Mesodermal cell (in vitro differentiated cells): ENCODE data around the gene LDLRAD4.
"Not testable (repeated sequence)": the region's sequence is repeated elsewhere in the genome, so short reads cannot be mapped to it uniquely, and the experiment has no call there.

ENCODE experiments used
- H3K27ac ChIP-seq: 2 replicates; pipeline ENCODE4 v1.7.0; 2013; ENCODE audit warnings: mild to moderate bottlenecking, low read depth, low read length, moderate library complexity; ENCODE audit not compliant: severe bottlenecking
- H3K36me3 ChIP-seq: 2 replicates; pipeline ENCODE4 v1.7.1; 2013; ENCODE audit warnings: mild to moderate bottlenecking, low read length, moderate library complexity; ENCODE audit not compliant: control insufficient read depth, insufficient read depth
- H3K4me1 ChIP-seq: one replicate; pipeline ENCODE4 v1.7.1; 2013; ENCODE audit warnings: mild to moderate bottlenecking, low read length; ENCODE audit not compliant: insufficient read depth, control insufficient read depth, poor library complexity, severe bottlenecking
- H3K4me3 ChIP-seq: 2 replicates; pipeline ENCODE4 v1.7.0; 2013; ENCODE audit warnings: low read length, control low read depth, mild to moderate bottlenecking; ENCODE audit not compliant: insufficient read depth, poor library complexity, severe bottlenecking; ENCODE audit errors: extremely low read depth
- H3K9me3 ChIP-seq: 2 replicates; pipeline ENCODE4 v1.7.1; 2013; ENCODE audit warnings: mild to moderate bottlenecking, low read length, moderate library complexity; ENCODE audit not compliant: control insufficient read depth
- WGBS, 2 experiments: methylation state at CpG; one replicate each; pipeline ENCODE4 v1.1.5; 2013; ENCODE audit warnings: missing lambda C conversion rate in 2 of 2; ENCODE audit not compliant: insufficient coverage in 2 of 2; 5-methylcytosine and 5-hydroxymethylcytosine counted together

LDLRAD4 gene

DNA sequence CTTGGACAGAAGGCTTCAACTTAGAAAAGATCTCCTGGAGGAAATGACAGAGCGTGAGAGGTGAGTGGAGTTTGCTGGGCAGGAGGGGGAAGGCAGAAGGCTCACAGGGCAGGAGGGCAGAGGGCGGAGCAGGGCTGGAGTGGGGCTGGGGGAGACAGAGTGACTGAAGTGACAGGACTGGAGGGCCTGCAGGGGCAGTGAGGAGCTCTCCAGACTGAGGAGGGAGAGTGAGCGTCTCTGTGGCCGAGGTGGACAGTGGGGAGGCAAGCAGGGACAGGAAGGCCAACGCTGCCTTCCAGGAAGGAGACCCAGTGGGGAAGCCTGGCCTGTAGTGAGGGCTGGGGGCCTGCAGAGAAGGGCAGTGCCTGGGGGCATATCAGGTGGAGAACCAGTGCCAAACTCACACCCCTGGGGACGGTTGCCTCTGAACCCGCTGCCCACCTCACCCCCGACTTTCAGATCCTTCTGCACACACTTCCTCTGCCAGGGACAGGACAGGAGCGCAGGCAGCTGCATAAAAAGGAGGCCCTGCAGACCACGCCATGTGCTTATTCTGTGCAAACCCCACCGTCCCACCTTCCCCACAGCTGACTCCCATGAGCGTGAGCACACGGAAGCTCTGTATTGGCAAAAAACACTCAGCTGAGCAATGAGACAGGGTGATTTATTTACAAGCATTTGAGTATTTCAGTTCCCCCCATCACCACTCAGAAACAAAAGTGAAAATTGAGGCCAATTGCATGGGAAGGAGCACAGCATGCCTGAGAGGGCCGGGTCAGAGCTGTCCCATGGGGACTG, 263.5 kb downstream of the LDLRAD4 start:
- no peaks in the 10 kb centered on the region for H3K36me3 ChIP-seq
- 86 to 88% methylated on average over 9 to 14 of the region's 14 CpGs for WGBS, 2 experiments

DNA sequence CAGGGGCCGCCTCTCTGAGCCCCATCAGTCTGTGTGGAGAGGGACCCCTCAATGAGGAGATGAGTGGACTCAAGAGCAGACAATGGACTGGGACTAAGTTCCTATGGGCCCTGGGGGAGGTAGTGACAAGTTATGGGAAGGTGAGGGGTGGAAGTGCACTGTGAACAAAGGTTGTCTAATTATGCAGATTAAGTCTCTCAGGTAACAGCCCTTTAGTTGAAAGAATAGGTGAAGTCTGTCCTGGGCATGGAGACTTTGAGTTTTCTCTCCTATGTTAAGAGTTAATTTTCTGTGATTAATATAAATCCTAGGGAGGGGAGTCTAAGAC, 264.0 kb downstream of the LDLRAD4 start:
- Histone ChIP-seq H3K4me3 (no peak overlapping the region), H3K27ac (no peak overlapping the region)
- WGBS, 2 experiments: 71 to 90% methylated on average over 1 of the region's 1 CpG

More for the DNA sequence above, 263.5 kb downstream of the LDLRAD4 start:
- Histone ChIP-seq H3K9me3 (no peaks in the 10 kb centered on the region), H3K4me1 (no peaks in the 10 kb centered on the region), H3K4me3 (no peak overlapping the region), H3K27ac (no peak overlapping the region)

DNA sequence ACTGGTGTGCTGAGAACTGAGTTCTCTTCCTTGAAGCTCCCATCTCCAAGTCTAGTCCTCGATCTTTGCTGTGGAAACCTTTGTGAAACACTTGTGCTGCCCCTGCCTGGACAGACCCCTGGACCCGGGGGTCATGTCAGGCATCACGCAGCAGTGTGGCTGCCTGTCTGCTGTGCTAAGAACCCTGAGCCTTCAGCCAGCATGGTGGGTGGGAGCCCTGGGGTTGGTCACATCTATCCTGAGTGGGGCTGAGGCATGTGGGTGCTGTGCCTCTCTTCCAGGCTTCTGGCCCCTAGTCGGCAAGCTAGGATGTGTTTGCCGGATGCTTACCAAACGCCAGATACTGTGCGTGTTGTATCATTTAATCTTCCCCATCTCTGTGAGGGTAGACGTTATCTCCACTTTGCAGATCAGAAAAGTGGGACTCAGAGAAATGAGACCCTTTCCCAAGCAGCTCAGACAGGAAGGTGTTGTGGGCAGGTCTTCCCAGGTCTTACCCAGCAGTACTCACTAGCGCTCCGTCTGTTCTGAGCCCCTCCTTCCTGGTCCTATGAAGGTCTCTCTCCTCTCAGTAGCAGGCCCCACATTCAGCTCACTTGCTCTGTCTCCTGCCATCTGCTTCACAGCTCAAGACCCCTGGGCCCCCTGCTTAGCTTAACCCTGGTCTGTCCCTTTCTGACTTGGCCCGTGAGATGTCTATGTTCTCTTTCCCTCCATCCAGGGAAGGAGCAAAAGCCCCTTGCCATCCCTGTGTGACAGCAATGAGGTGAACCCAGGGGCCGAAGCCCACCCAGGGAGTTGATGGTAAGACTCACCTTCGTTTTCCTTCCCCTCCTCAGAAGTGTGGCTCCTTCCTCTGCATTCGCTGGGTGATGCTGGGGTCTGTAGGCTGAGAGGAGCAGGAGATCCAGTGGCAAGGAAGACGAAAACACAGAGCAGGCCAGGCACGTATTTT, 265.0 kb downstream of the LDLRAD4 start:
- Histone ChIP-seq H3K36me3 (no peaks in the 10 kb centered on the region), H3K4me1 (no peaks in the 10 kb centered on the region), H3K9me3 (no peaks in the 10 kb centered on the region), H3K4me3 (no peak overlapping the region), H3K27ac (no peak overlapping the region)
- WGBS, 2 experiments: 87 to 89% methylated on average over 10 to 14 of the region's 16 CpGs

More for the DNA sequence above, 264.0 kb downstream of the LDLRAD4 start:
- H3K36me3 ChIP-seq: no peaks in the 10 kb centered on the region
- H3K9me3 ChIP-seq: no peaks in the 10 kb centered on the region
- H3K4me1 ChIP-seq: no peaks in the 10 kb centered on the region

DNA sequence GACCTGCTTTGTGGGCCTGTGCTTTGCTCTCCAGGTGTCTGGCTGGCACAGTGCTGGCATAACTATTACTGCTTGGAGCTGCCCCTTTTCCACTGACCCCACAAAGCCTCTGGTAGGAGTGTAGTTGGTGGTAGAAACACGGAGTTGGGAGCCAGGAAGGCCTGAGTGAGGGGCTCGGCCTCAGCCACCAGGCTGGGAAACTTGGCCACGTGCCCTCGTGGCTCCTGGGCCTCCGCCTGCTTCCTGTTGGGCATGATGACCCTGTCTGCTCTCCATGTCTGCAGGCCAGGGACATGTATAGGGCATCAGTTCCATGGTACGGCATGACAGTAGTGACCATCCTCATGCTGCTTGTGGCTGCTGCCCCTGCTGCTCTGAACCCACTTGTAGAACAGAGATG, 266.6 kb downstream of the LDLRAD4 start:
- Histone ChIP-seq H3K36me3 (no peaks in the 10 kb centered on the region), H3K27ac (no peak overlapping the region), H3K9me3 (no peaks in the 10 kb centered on the region), H3K4me1 (no peaks in the 10 kb centered on the region), H3K4me3 (no peak overlapping the region)
- 86 to 88% methylated on average over 6 of the region's 6 CpGs for WGBS, 2 experiments

DNA sequence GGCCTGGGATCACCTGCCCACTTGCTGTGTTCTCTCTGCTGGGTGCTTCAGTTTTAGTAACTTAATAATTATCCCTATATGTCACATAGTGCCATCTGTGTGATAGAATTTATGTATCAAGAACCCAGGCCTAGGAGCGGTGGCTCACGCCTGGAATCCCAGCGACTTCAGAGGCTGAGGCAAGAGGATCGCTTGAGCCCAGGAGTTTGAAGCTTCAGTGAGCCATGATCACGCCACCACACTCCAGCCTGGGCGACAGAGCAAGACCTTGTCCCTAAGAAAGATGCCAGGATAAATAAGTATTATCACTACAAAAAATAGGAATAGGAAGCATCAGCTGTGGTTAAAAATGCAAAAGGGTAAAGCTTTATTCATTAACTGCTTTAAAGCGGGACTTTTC, 267.0 kb downstream of the LDLRAD4 start:
- no peaks in the 10 kb centered on the region for H3K9me3 ChIP-seq
- H3K4me3 ChIP-seq: no peak overlapping the region
- no peak overlapping the region for H3K27ac ChIP-seq
- 100% methylated on average over 3 to 4 of the region's 7 CpGs for WGBS, 2 experiments
- no peaks in the 10 kb centered on the region for H3K36me3 ChIP-seq
- no peaks in the 10 kb centered on the region for H3K4me1 ChIP-seq

DNA sequence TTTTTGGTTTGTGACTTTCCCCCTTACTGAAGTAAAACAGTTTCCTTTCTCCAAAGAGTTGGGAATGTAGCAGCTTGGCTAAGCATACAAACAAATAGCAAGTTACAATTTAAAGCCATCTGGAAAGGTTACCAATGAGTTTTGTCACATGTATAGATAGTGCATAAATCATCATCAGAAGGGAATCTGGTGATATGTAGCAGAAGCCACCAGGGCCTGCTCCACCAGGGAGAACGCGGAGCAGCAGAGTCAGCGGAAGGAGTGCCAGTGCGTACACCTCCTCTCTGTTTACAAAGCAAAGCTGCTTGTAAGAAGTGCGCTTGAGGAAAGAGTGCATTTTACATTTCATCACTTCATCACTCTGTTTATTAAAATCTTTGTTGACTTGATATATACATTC, 267.7 kb downstream of the LDLRAD4 start:
- Histone ChIP-seq H3K27ac (no peak overlapping the region), H3K4me3 (no peak overlapping the region), H3K9me3 (no peaks in the 10 kb centered on the region), H3K4me1 (no peaks in the 10 kb centered on the region), H3K36me3 (no peaks in the 10 kb centered on the region)
- WGBS, 2 experiments: 90 to 94% methylated on average over 2 to 3 of the region's 5 CpGs

DNA sequence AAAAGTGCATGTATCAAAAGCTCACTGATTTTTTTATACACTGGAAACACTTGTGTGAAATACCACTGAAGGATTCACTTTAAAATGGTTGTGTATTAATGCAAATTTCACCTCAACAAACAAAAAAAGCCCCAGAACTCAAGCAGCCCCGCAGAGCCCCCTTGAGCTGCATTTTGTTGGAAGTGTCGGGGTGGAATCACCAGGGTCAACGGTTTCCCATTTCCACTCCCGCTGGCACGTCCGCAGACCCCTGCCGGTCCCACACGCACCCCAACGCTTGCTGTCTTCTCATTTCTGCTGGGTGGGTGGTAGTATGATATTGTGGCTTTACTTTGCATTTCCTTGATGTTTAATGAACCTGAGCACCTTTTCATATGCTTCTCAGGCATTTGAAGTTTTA, 268.1 kb downstream of the LDLRAD4 start:
- whole genome bisulfite sequencing, 2 experiments: no CpG with 5 or more reads among the region's 9 CpGs
- Histone ChIP-seq H3K4me1 (no peaks in the 10 kb centered on the region), H3K4me3 (no peak overlapping the region), H3K27ac (no peak overlapping the region), H3K9me3 (no peaks in the 10 kb centered on the region), H3K36me3 (no peaks in the 10 kb centered on the region)

DNA sequence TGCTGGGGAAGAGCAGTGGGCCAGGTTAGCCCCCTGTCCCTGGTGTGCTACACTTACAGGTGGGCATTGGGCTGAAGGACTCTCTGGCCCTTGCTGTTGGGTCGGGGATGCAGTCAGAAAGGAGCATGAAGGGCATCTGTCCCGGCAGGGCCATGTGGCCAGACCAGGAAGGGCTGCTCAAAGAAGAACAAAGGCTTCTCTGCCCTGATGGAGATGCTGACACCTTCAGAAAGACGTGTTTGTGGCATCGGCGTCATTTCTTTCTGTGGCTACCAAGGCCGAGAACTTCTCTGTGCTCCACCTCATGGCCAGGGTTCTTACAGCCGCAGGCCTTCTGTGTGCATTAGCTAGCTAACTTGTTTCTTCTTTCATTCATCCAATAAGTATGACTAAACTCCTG, 268.7 kb downstream of the LDLRAD4 start:
- WGBS, 2 experiments: 78 to 87% methylated on average over 7 of the region's 7 CpGs
- Histone ChIP-seq H3K4me1 (no peaks in the 10 kb centered on the region), H3K9me3 (no peaks in the 10 kb centered on the region), H3K4me3 (no peak overlapping the region), H3K27ac (no peak overlapping the region), H3K36me3 (no peaks in the 10 kb centered on the region)

DNA sequence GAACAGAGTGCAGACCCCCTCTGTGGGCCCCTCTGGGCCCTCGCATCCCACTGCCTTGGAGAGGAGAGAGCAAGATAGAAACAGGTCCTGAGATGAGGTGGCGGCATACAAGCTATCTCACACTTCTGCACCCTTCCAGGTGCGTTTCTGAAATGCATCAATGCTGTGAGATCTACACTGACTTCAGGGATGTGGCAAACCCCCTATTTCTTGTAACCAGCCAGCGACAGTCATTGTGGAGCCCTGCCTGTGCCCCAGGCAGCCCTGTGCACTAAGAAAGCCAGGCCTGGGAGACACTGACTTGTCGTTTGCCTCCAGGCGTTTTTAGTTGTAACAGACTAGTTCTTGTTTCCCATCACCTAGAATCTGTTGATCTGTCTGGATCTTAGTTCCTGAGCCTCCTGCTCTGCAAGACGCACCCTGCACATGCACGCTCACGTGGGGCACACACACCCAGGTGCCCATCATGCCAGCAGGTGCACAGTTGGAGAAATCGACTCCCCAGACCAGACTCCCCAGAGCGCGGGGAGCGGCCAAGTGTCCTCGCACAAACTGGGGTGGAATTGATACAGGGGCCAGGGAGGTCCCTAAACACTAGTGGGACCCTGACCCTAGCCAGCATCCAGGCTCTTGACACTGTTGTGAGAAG, 269.8 kb downstream of the LDLRAD4 start:
- no peak overlapping the region for H3K4me3 ChIP-seq
- H3K4me1 ChIP-seq: no peaks in the 10 kb centered on the region
- WGBS, 2 experiments: 90 to 91% methylated on average over 12 to 13 of the region's 14 CpGs
- no peak overlapping the region for H3K27ac ChIP-seq
- H3K9me3 ChIP-seq: no peaks in the 10 kb centered on the region
- no peaks in the 10 kb centered on the region for H3K36me3 ChIP-seq

DNA sequence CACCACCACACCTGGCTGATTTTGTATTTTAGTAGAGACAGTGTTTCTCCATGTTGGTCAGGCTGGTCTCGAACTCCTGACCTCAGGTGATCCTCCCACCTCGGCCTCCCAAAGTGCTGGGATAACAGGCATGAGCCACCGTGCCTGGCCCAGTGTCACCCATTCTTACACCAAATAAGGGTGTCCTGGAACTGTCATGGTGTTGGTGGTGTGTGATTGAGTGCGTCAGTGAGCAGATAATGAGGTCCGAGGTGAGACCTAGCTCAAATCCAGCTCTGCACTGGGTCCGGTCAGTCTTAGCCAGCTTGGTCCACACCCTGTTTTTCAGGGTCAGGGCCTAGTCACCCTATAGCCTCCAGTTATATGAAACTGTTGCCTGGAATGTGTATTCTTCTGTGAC, 270.7 kb downstream of the LDLRAD4 start:
- H3K9me3 ChIP-seq, H3K4me1 ChIP-seq, H3K36me3 ChIP-seq, H3K4me3 ChIP-seq, H3K27ac ChIP-seq: not testable (repeated sequence)
- WGBS, 2 experiments: 80 to 100% methylated on average over 1 to 3 of the region's 6 CpGs
